ENCODE data around the gene CD99L2.
"Not testable (repeated sequence)": the region's sequence is repeated elsewhere in the genome, so short reads cannot be mapped to it uniquely, and the experiment has no call there.

The CD99L2 gene

GRCh38 chrX:150893936-150894335 is 4.5 kb downstream of the CD99L2 start:
- no peak for DNase-seq

GRCh38 chrX:150889131-150889530 is 9.3 kb downstream of the CD99L2 start:
- no peak for DNase-seq

- DNase-seq = no peak
These were observed 10.5 kb downstream of the CD99L2 start for GRCh38 chrX:150887906-150888465.

- DNase-seq = not testable (repeated sequence)
These were observed 11.2 kb downstream of the CD99L2 start for GRCh38 chrX:150887268-150887667.

GRCh38 chrX:150886381-150886780 is 12.1 kb downstream of the CD99L2 start:
- DNase-seq = no peak

GRCh38 chrX:150880808-150881165 is 17.7 kb downstream of the CD99L2 start:
- peak; percentile 58 for DNase-seq

- DNase-seq = peak; percentile 43
These were observed 18.3 kb downstream of the CD99L2 start for GRCh38 chrX:150879855-150880807.

- DNase-seq = not testable (repeated sequence)
These were observed 22.8 kb downstream of the CD99L2 start for GRCh38 chrX:150875621-150876020.

GRCh38 chrX:150874448-150874847 is 24.0 kb downstream of the CD99L2 start:
- DNase-seq = no peak

GRCh38 chrX:150873616-150874015 is 24.9 kb downstream of the CD99L2 start:
- DNase-seq = no peak

- DNase-seq = no peak
These were observed 25.6 kb downstream of the CD99L2 start for GRCh38 chrX:150872773-150873336.

GRCh38 chrX:150871341-150871811 is 27.1 kb downstream of the CD99L2 start:
- no peak for DNase-seq

GRCh38 chrX:150870487-150871340 is 27.8 kb downstream of the CD99L2 start:
- DNase-seq = no peak

- DNase-seq = no peak
These were observed 28.4 kb downstream of the CD99L2 start for GRCh38 chrX:150870029-150870428.

GRCh38 chrX:150869450-150869849 is 29.0 kb downstream of the CD99L2 start:
- no peak for DNase-seq

- DNase-seq = no peak
These were observed 29.8 kb downstream of the CD99L2 start for GRCh38 chrX:150868625-150869024.

- DNase-seq = no peak
These were observed 34.3 kb downstream of the CD99L2 start for GRCh38 chrX:150864127-150864526.

GRCh38 chrX:150863191-150863590 is 35.3 kb downstream of the CD99L2 start:
- DNase-seq = no peak

GRCh38 chrX:150857453-150857852 is 41.0 kb downstream of the CD99L2 start:
- no peak for DNase-seq

- DNase-seq = no peak
These were observed 41.7 kb downstream of the CD99L2 start for GRCh38 chrX:150856785-150857184.

GRCh38 chrX:150856101-150856500 is 42.4 kb downstream of the CD99L2 start:
- DNase-seq = no peak

- DNase-seq = no peak
These were observed 43.6 kb downstream of the CD99L2 start for GRCh38 chrX:150854856-150855255.

All from activated CD8-positive, alpha-beta memory T cell treated with anti-CD3 and anti-CD28 coated beads for 24 hours (primary cell).